ENCODE data around the gene ECSIT.

The ECSIT gene

DNA sequence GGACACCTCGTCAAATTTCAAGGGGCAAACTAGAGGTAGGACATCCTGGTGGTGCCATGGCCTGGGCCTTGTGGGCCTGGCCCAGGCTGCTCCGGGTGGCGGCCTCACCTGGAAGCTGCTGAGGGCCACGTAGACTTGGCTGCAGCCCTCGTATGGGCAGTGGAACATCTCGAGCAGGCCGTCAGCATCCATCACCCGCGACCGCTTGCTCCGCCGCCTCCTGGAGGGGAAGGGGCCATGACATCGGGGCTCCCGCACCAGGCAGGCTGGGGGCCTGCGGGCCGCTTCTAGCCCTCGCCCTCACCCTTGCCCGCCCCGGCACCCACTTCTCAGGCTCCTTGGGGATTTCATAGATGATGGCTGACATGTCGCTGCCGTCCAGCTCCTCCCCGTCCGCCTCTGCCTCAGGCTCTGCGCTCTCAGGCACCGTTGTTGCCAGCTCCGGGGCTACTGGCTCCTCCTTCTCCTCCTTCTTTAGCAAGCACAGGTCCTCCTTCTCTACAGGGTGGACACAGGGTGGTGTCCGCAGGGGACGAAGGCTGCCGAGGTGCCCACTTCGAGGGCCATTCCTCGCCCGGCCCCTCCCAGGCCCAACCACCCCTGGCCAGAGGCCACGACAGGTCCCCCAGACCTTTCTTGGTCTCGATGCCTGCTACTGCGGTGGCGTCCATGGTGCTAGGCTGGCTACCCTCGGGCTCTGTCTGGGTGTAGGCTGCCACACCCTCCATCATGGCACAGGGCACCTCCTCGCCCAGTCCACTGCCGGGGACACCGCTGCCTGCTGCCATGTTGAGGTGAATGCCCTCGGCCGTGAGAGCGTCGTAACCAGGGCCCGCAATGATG lies 42.1 kb downstream of the ECSIT start:
- Histone ChIP-seq H3K27ac (no peak overlapping the region), H3K4me3 (no peak overlapping the region)
- TF ChIP-seq, protein P1, sequence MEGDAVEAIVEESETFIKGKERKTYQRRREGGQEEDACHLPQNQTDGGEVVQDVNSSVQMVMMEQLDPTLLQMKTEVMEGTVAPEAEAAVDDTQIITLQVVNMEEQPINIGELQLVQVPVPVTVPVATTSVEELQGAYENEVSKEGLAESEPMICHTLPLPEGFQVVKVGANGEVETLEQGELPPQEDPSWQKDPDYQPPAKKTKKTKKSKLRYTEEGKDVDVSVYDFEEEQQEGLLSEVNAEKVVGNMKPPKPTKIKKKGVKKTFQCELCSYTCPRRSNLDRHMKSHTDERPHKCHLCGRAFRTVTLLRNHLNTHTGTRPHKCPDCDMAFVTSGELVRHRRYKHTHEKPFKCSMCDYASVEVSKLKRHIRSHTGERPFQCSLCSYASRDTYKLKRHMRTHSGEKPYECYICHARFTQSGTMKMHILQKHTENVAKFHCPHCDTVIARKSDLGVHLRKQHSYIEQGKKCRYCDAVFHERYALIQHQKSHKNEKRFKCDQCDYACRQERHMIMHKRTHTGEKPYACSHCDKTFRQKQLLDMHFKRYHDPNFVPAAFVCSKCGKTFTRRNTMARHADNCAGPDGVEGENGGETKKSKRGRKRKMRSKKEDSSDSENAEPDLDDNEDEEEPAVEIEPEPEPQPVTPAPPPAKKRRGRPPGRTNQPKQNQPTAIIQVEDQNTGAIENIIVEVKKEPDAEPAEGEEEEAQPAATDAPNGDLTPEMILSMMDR (IDR thresholded peaks at IDR 0.05): no peak
- DNase-seq (ENCODE audit: low spot score): no peak

DNA sequence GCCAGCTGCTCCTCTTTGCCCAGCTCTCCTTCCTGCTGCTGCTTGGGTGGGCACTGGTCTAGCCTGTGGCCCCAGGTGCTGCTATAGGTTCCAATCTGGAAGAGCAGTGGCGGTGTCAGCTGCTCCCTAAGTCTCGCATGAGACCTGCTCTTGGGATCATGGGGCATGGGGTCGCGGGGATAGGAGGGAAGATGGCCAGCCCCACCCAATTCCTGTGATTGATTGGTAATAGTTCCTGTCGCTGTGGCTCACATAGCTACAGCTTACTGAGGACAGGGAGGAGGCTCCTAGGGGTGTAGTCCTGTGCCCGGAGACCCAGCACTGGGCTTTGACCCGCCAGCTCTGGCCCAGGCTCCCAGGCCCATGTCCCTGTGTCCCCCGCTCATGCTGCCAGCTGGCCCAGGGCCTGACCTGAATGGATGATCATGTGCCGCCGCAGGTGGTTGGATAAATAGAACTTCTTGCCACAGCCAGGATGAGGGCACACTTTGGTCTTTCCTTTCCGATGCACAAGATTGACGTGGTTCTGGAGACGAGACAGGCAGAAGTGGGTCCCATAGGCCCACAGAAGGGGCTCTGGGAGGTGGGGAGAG lies 43.6 kb downstream of the ECSIT start:
- no peak overlapping the region for H3K4me3 ChIP-seq
- TF ChIP-seq, protein P1 (IDR thresholded peaks at IDR 0.05): no peak
- H3K27ac ChIP-seq: no peak overlapping the region
- no peak for DNase-seq (ENCODE audit: low spot score)

DNA sequence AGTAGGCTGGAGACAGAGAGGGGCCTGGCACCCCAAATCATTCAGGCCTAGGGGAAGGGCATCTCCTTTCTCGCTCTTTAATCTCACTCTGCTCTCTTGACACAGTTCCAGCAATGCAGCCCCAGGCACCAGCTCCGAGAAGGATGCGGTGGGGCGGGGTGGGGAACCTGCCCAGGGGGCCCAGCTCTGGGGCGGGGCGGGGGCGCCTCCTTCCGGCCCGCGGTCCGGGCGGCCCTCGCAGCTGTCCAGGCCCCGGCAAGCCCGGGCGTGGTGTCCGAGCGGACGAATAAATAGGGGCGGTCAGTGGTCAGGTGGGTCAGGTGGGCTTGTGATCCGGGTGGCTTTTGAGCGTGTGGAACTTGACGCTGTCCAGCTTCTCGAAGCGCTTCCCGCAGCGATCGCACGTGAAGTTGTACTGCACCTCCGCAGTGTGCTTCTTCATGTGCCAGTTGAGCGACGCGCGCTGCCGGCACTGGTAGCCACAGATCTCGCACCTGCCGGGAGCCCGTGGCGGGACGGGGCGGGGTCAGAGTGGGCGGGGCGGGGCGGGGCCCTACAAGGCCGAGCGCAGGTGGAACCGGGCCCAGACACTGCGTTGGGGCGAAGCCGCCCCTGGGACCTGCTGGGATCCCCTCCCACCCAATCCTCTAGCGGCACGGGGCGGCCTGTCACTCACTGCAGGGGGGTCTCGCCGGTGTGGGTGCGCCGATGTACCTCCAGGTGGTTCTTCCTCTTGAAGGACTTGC lies 45.4 kb downstream of the ECSIT start:
- DNase-seq (ENCODE audit: low spot score): no peak
- Histone ChIP-seq H3K27ac (no peak overlapping the region), H3K4me3 (peak overlapping the region; percentile 67)
- TF ChIP-seq, protein P1 (IDR thresholded peaks at IDR 0.05): no peak

DNA sequence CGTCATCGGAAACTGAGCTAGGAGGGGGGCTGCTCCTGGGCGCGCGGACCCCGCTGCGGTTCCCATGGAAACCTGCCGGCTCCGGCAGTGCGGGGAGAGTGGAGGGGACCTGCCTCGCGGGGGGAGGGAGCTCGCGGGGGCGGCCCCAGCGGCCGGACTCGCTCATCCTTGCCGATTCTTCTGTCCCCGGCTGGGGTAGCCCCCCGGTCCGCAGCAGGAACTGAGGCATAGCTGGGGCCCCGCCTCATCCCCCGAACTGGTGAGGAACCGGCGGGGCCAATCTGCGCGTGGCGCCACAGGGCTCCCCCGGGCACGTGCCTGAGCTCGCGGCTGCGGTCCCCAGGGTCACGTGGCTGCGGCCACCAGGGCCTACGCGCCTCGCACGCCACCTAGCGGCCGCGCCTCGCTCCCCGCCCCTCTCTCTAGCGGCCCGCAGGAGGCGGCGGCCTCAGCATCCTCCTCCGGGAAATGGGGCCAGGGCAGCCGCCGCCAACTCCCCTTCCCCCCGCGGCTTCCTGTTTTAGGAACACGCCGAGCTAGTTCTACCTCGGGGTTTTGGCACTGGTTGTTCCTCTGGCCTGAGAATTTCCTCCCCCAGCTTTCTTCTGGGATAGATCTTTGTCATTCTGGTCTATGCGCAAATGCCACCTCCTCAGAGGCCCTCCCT lies 46.4 kb downstream of the ECSIT start:
- DNase-seq (ENCODE audit: low spot score): peak; percentile 81
- TF ChIP-seq, protein P1 (IDR thresholded peaks at IDR 0.05): peak; percentile 93
- peak overlapping the region; percentile 67 for H3K4me3 ChIP-seq
- H3K27ac ChIP-seq: peak overlapping the region in 1 of 2 donors; percentile 31

DNA sequence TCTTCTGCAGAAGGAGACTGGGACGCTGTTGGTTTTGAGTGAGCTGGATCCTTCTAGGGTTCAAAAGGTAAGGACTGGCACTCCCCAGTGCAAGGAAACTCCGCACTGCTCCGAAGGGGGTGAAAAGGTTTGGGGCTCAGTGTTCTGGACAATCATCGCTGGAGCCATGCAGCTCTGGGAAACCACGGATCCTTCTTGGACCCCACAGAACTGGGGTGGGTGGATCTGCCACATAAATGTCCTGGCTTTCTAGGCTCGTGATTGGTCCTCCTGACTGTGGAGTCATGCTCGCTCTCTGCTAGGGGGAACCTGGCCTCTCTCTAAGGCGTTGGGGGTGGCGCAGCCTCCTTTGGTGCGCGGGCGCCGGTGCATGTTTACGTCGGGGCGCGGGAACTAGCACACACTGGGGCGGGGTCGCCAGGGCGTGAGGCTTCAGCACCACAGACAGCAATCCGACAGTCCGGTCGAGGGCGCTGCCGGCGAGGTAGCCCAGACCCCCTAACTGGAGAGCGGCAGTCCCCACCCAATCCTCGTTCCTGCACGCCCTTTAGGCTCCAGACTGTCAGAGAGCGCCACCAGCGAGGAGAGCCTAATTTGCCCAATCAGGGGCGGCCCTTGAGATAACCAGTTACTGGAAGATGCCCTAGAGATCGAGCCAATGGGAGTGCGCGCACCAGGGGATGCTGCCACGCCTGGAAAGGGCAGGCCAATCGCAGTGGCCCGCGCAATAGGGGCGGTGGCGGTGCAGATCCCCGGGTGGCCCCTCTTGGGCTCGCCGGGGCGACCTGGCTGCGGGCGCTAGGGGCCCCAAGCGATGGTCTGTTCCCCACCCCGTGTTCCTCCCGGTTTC lies 47.2 kb downstream of the ECSIT start:
- Histone ChIP-seq H3K4me3 (peak overlapping the region; percentile 67), H3K27ac (peak overlapping the region in 1 of 2 donors; percentile 31)
- TF ChIP-seq, protein P1 (IDR thresholded peaks at IDR 0.05): no peak
- DNase-seq (ENCODE audit: low spot score): no peak

Measured in coronary artery (tissue), 2 donors.